DOHH2 (cell line): Measurements from ENCODE around the gene GPC1.

Experiments used
- H3F3A ChIP-seq: fragments of 200-600 bp; sonication (generic), shearing (Covaris generic); 2 replicates; pipeline ENCODE4 v1.6.0; 2016; ENCODE audit warnings: antibody characterized with exemption, mild to moderate bottlenecking; ENCODE audit not compliant: control insufficient read depth, insufficient read depth
- H3K27ac ChIP-seq: fragments of 200-600 bp; sonication (generic); 2 replicates; pipeline ENCODE4 v1.5.1; 2014; ENCODE audit warnings: low read depth, mild to moderate bottlenecking, low read length, moderate library complexity
- H3K27me3 ChIP-seq: fragments of 200-600 bp; sonication (generic); 2 replicates; pipeline ENCODE4 v1.6.1; 2014; ENCODE audit warnings: mild to moderate bottlenecking, low read length, mixed read lengths; ENCODE audit not compliant: control insufficient read depth
- H3K36me3 ChIP-seq: fragments of 200-600 bp; sonication (generic); 2 replicates; pipeline ENCODE4 v1.6.1; 2014; ENCODE audit warnings: mild to moderate bottlenecking, low read length, moderate library complexity, mixed read lengths; ENCODE audit not compliant: control insufficient read depth
- H3K4me1 ChIP-seq: fragments of 200-600 bp; sonication (generic); 2 replicates; pipeline ENCODE4 v1.6.1; 2014; ENCODE audit warnings: mild to moderate bottlenecking, low read length, mixed read lengths; ENCODE audit not compliant: control insufficient read depth
- H3K4me2 ChIP-seq: fragments of 200-600 bp; sonication (generic); 2 replicates; pipeline ENCODE4 v1.6.0; 2014; ENCODE audit warnings: mild to moderate bottlenecking, low read length, moderate library complexity
- H3K4me3 ChIP-seq: fragments of 200-600 bp; sonication (generic); 2 replicates; pipeline ENCODE4 v1.5.1; 2014; ENCODE audit warnings: mild to moderate bottlenecking, low read length, mixed read lengths
- H3K79me2 ChIP-seq: fragments of 200-600 bp; sonication (generic); 2 replicates; pipeline ENCODE4 v1.6.1; 2014; ENCODE audit warnings: mild to moderate bottlenecking, low read length, mixed read lengths; ENCODE audit not compliant: control insufficient read depth
- H3K9me2 ChIP-seq: fragments of 200-600 bp; sonication (generic); replicated peaks from 2 replicates; pipeline ENCODE4 v1.6.1; 2014; ENCODE audit warnings: mild to moderate bottlenecking, low read length, mixed read lengths; ENCODE audit not compliant: control insufficient read depth
- H3K9me3 ChIP-seq: fragments of 200-600 bp; sonication (generic); 2 replicates; pipeline ENCODE4 v1.6.1; 2014; ENCODE audit warnings: antibody characterized with exemption, low read length, mixed read lengths; ENCODE audit not compliant: control insufficient read depth, insufficient read depth
- H4K20me1 ChIP-seq: fragments of 200-600 bp; sonication (generic); 2 replicates; pipeline ENCODE4 v1.6.0; 2014; ENCODE audit warnings: low read depth, mild to moderate bottlenecking, antibody characterized with exemption, low read length, moderate library complexity; ENCODE audit not compliant: control insufficient read depth, insufficient read depth
- CTCF ChIP-seq: fragments of 200-600 bp; sonication (generic); IDR thresholded peaks from one replicate; pipeline ENCODE4 v1.5.1; 2014; ENCODE audit warnings: antibody characterized with exemption, mild to moderate bottlenecking, low read depth, low read length; ENCODE audit not compliant: poor library complexity, severe bottlenecking
- EZH2phosphoT487 ChIP-seq: fragments of 200-600 bp; sonication (generic); IDR thresholded peaks from 2 replicates; pipeline ENCODE4 v1.6.1; 2017; ENCODE audit warnings: borderline replicate concordance, mild to moderate bottlenecking, antibody characterized with exemption, low read length, moderate library complexity, mixed read lengths

Gene GPC1

GRCh38 chr2:240501531-240501991, 66.1 kb downstream of the GPC1 start:
- Histone ChIP-seq H3K4me2 (no peak overlapping the region), H3K36me3 (peaks cover 17% of the 10 kb centered on the region; the same call in 1 of the 2 replicates), H3K9me2 (no peaks in the 10 kb centered on the region), H3K27ac (no peak overlapping the region), H3K9me3 (no peaks in the 10 kb centered on the region), H3K27me3 (no peaks in the 10 kb centered on the region), H3K4me3 (no peak overlapping the region), H3K4me1 (no peaks in the 10 kb centered on the region), H3K79me2 (no peaks in the 10 kb centered on the region), H4K20me1 (no peaks in the 10 kb centered on the region), H3F3A (no peaks in the 10 kb centered on the region)
- TF ChIP-seq CTCF: no peak
- TF ChIP-seq EZH2phosphoT487: no peak

- no peaks in the 10 kb centered on the region for H3K27me3 ChIP-seq
- TF ChIP-seq EZH2phosphoT487 (no peak), CTCF (no peak)
- H4K20me1 ChIP-seq: no peaks in the 10 kb centered on the region
- H3K4me2 ChIP-seq: no peak overlapping the region
- no peaks in the 10 kb centered on the region for H3K4me1 ChIP-seq
- no peaks in the 10 kb centered on the region for H3K79me2 ChIP-seq
- no peak overlapping the region for H3K27ac ChIP-seq
- no peaks in the 10 kb centered on the region for H3K9me2 ChIP-seq
- H3K9me3 ChIP-seq: no peaks in the 10 kb centered on the region
- H3K36me3 ChIP-seq: peaks cover 14% of the 10 kb centered on the region; the same call in 1 of the 2 replicates
- no peak overlapping the region for H3K4me3 ChIP-seq
- H3F3A ChIP-seq: no peaks in the 10 kb centered on the region
Measured at GRCh38 chr2:240502059-240502429, 66.6 kb downstream of the GPC1 start.

- no peaks in the 10 kb centered on the region for H3K9me2 ChIP-seq
- no peaks in the 10 kb centered on the region for H3K9me3 ChIP-seq
- H3K36me3 ChIP-seq: peaks cover 11% of the 10 kb centered on the region; the same call in 1 of the 2 replicates
- no peaks in the 10 kb centered on the region for H3F3A ChIP-seq
- no peak overlapping the region for H3K27ac ChIP-seq
- no peaks in the 10 kb centered on the region for H3K27me3 ChIP-seq
- no peak overlapping the region for H3K4me2 ChIP-seq
- H3K4me3 ChIP-seq: no peak overlapping the region
- TF ChIP-seq EZH2phosphoT487: no peak
- TF ChIP-seq CTCF: no peak
- no peaks in the 10 kb centered on the region for H3K79me2 ChIP-seq
- H3K4me1 ChIP-seq: no peaks in the 10 kb centered on the region
- H4K20me1 ChIP-seq: no peaks in the 10 kb centered on the region
Measured at GRCh38 chr2:240502430-240503121, 67.1 kb downstream of the GPC1 start.
